H9 (cell line): ENCODE data around the gene CYP2R1. TPM values are rescaled to one million over a fixed set of nuclear protein-coding genes. Genes with fewer than 3 reads are reported as not detected.

ENCODE experiments used
- DNase-seq: peaks from one replicate; pipeline ENCODE4 v3.0.0-alpha.2; 2017
- H2AFZ ChIP-seq: one replicate; pipeline ENCODE4 v1.6.1; 2013; ENCODE audit warnings: mild to moderate bottlenecking, low read length, control low read depth, moderate library complexity
- H2AK5ac ChIP-seq: 2 replicates; pipeline ENCODE4 v1.6.1; 2013; ENCODE audit warnings: low read length, control low read depth, mixed read lengths; ENCODE audit not compliant: insufficient read length
- H2BK120ac ChIP-seq: one replicate; pipeline ENCODE4 v1.6.1; 2013; ENCODE audit warnings: low read depth, mild to moderate bottlenecking, low read length, control low read depth, inconsistent platforms; ENCODE audit not compliant: poor library complexity, severe bottlenecking
- H2BK12ac ChIP-seq: 2 replicates; pipeline ENCODE4 v1.6.1; 2013; ENCODE audit warnings: low read length, control low read depth, mixed read lengths, low read depth; ENCODE audit not compliant: insufficient read length
- H2BK15ac ChIP-seq: 2 replicates; pipeline ENCODE4 v1.6.1; 2013; ENCODE audit warnings: low read depth, low read length, control low read depth
- H2BK20ac ChIP-seq: one replicate; pipeline ENCODE4 v1.6.1; 2013; ENCODE audit warnings: low read depth, mild to moderate bottlenecking, low read length, control low read depth, inconsistent platforms; ENCODE audit not compliant: poor library complexity, severe bottlenecking
- H2BK5ac ChIP-seq: 2 replicates; pipeline ENCODE4 v1.6.1; 2013; ENCODE audit warnings: low read length, control low read depth, mixed read lengths; ENCODE audit not compliant: insufficient read length
- H3K14ac ChIP-seq: 2 replicates; pipeline ENCODE4 v1.6.1; 2013; ENCODE audit warnings: low read length, control low read depth; ENCODE audit not compliant: insufficient read depth
- H3K18ac ChIP-seq: 2 replicates; pipeline ENCODE4 v1.6.1; 2013; ENCODE audit warnings: low read depth, mild to moderate bottlenecking, mixed read lengths, low read length, control low read depth; ENCODE audit not compliant: insufficient read length
- H3K23ac ChIP-seq: 2 replicates; pipeline ENCODE4 v1.6.1; 2013; ENCODE audit warnings: low read length, control low read depth, mixed read lengths, low read depth; ENCODE audit not compliant: insufficient read length
- H3K23me2 ChIP-seq: 2 replicates; pipeline ENCODE4 v1.6.1; 2013; ENCODE audit warnings: low read depth, mild to moderate bottlenecking, mixed read lengths, low read length, control low read depth; ENCODE audit not compliant: insufficient read length, poor library complexity, severe bottlenecking
- H3K27ac ChIP-seq: 2 replicates; pipeline ENCODE4 v1.5.1; 2013; ENCODE audit warnings: low read length, control low read depth, mixed read lengths, low read depth; ENCODE audit not compliant: insufficient read length
- H3K27me3 ChIP-seq: 2 replicates; pipeline ENCODE4 v1.6.1; 2013; ENCODE audit warnings: low read length, control low read depth, inconsistent platforms; ENCODE audit not compliant: insufficient read depth
- H3K4ac ChIP-seq: 2 replicates; pipeline ENCODE4 v1.6.1; 2013; ENCODE audit warnings: low read depth, mild to moderate bottlenecking, control low read depth, inconsistent platforms, low read length, moderate library complexity
- H3K4me1 ChIP-seq: 2 replicates; pipeline ENCODE4 v1.6.1; 2013; ENCODE audit warnings: low read length, control low read depth, inconsistent platforms; ENCODE audit not compliant: insufficient read depth
- H3K4me2 ChIP-seq: 2 replicates; pipeline ENCODE4 v1.6.1; 2013; ENCODE audit warnings: low read length, control low read depth, mixed read lengths; ENCODE audit not compliant: insufficient read length, insufficient read depth
- H3K56ac ChIP-seq: 2 replicates; pipeline ENCODE4 v1.6.1; 2013; ENCODE audit warnings: low read depth, mild to moderate bottlenecking, mixed read lengths, low read length, control low read depth; ENCODE audit not compliant: insufficient read length
- H3K79me1 ChIP-seq: 2 replicates; pipeline ENCODE4 v1.6.1; 2013; ENCODE audit warnings: low read depth, mild to moderate bottlenecking, moderate library complexity, low read length, control low read depth, inconsistent platforms; ENCODE audit not compliant: insufficient read depth, poor library complexity, severe bottlenecking
- H3K79me2 ChIP-seq: 2 replicates; pipeline ENCODE4 v1.6.1; 2013; ENCODE audit warnings: low read length, control low read depth, inconsistent platforms; ENCODE audit not compliant: insufficient read depth
- H3K9ac ChIP-seq: 2 replicates; pipeline ENCODE4 v1.6.1; 2013; ENCODE audit warnings: low read length, control low read depth, mixed read lengths; ENCODE audit not compliant: insufficient read length; ENCODE audit errors: extremely low read depth
- H3K9me3 ChIP-seq: one replicate; pipeline ENCODE4 v1.6.1; 2013; ENCODE audit warnings: low read depth, low read length, inconsistent platforms; ENCODE audit not compliant: control insufficient read depth
- H3T11ph ChIP-seq: one replicate; pipeline ENCODE4 v1.6.1; 2013; ENCODE audit warnings: mild to moderate bottlenecking, low read length, control low read depth, inconsistent platforms
- H4K20me1 ChIP-seq: one replicate; pipeline ENCODE4 v1.6.1; 2013; ENCODE audit not compliant: control insufficient read depth, insufficient read length, insufficient read depth
- H4K5ac ChIP-seq: 2 replicates; pipeline ENCODE4 v1.6.1; 2013; ENCODE audit warnings: low read depth, mild to moderate bottlenecking, mixed read lengths, low read length, control low read depth; ENCODE audit not compliant: insufficient read length
- H4K8ac ChIP-seq: replicated peaks from 2 replicates; pipeline ENCODE4 v1.6.1; 2013; ENCODE audit warnings: low read length, control low read depth, mixed read lengths, low read depth; ENCODE audit not compliant: insufficient read length
- H4K91ac ChIP-seq: 2 replicates; pipeline ENCODE4 v1.6.1; 2013; ENCODE audit warnings: low read depth, mild to moderate bottlenecking, moderate library complexity, mixed read lengths, low read length, control low read depth; ENCODE audit not compliant: insufficient read length
- H3K27ac Mint-ChIP-seq, 3 experiments: 2 replicates in 2 of 3; 3 replicates in 1 of 3; pipeline ENCODE4 v1.8.0; 2020 to 2021; ENCODE audit warnings: mixed read lengths in 3 of 3, mild to moderate bottlenecking in 1 of 3, moderate library complexity in 1 of 3
- H3K27me3 Mint-ChIP-seq: 2 replicates; pipeline ENCODE4 v1.8.0; 2021; ENCODE audit warnings: low read depth, mild to moderate bottlenecking, moderate library complexity, mixed read lengths
- H3K36me3 Mint-ChIP-seq, 3 experiments: 2 replicates in 2 of 3; 3 replicates in 1 of 3; pipeline ENCODE4 v1.8.0; 2020 to 2021; ENCODE audit warnings: low read depth in 3 of 3, mixed read lengths in 3 of 3; ENCODE audit not compliant: insufficient read depth in 1 of 3
- H3K4me1 Mint-ChIP-seq, 2 experiments: 2 replicates each; pipeline ENCODE4 v1.8.0; 2020; ENCODE audit warnings: mixed read lengths in 2 of 2
- H3K4me3 Mint-ChIP-seq, 2 experiments: 2 replicates in 1 of 2; 3 replicates in 1 of 2; pipeline ENCODE4 v1.8.0; 2020 to 2021; ENCODE audit warnings: mild to moderate bottlenecking in 2 of 2, mixed read lengths in 2 of 2, moderate library complexity in 1 of 2
- H3K9me3 Mint-ChIP-seq, 2 experiments: 2 replicates in 1 of 2; 3 replicates in 1 of 2; pipeline ENCODE4 v1.8.0; 2020; ENCODE audit warnings: mild to moderate bottlenecking in 2 of 2, mixed read lengths in 2 of 2, moderate library complexity in 1 of 2
- CTCF ChIP-seq: fragments of 200-600 bp; sonication (generic); conservative IDR thresholded peaks from 3 replicates; pipeline ENCODE4 v1.8.0; 2021; ENCODE audit warnings: antibody characterized with exemption, mild to moderate bottlenecking
- WGBS: extraction: QIAGEN DNeasy Blood & Tissue Kit; methylation state at CpG from one replicate; pipeline ENCODE4 v1.1.7; 2013; ENCODE audit warnings: missing lambda C conversion rate, low lambda C conversion rate, mixed read lengths; ENCODE audit not compliant: insufficient read length; ENCODE audit errors: extremely low coverage; 5-methylcytosine and 5-hydroxymethylcytosine counted together
- total RNA-seq: library from RNA; stranded (reverse); gene quantifications from 2 replicates; pipeline ENCODE4 v1.2.1, GENCODE V29; 2021

CYP2R1 gene
- total RNA-seq, 1 experiment from 2014 or later: 10.3 TPM

DNA sequence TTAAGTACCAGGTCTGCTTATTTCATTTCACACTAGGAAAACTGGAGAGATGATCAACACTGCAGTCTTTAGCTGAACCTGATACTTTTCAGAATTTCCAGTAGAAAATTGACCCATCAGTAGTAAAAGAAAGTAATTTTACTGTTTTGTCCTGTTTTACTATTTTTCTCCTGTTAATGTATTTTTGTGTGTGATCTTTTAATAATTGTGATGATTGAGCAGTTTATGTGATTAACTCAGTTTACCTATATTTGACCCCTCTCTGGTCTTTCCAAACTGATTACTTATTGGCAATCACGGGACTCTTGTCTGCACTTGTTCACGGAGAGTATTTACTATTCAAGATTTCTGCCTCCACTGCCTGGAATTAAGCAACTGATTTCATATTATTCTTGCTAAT, 546 bp upstream of the CYP2R1 start:
- Histone ChIP-seq H3K9ac (no peak overlapping the region), H2BK15ac (no peak overlapping the region), H3K56ac (no peak overlapping the region), H2BK12ac (no peak overlapping the region), H3K4me1 (no peaks in the 10 kb centered on the region; the same call in 1 of the 2 replicates), H4K8ac (no peak overlapping the region), H3K79me1 (no peaks in the 10 kb centered on the region), H2BK120ac (no peak overlapping the region), H3K9me3 (no peaks in the 10 kb centered on the region), H3K18ac (no peak overlapping the region), H2AFZ (no peak overlapping the region), H3K23ac (no peak overlapping the region), H3K27me3 (no peaks in the 10 kb centered on the region), H3K27ac (no peak overlapping the region), H4K91ac (no peak overlapping the region), H4K20me1 (no peaks in the 10 kb centered on the region), H3K4me2 (no peak overlapping the region), H3K79me2 (no peaks in the 10 kb centered on the region), H3K23me2 (peaks cover 5% of the 10 kb centered on the region), H3T11ph (no peak overlapping the region), H2AK5ac (no peak overlapping the region), H2BK5ac (no peak overlapping the region), H3K4ac (no peak overlapping the region), H3K14ac (no peak overlapping the region), H2BK20ac (no peak overlapping the region), H4K5ac (no peak overlapping the region)
- peaks cover 24% of the 10 kb centered on the region for H3K27me3 Mint-ChIP-seq
- peak overlapping the region; percentile 54 to 70; a peak in 4 of 5 replicates for H3K4me3 Mint-ChIP-seq
- no peak for DNase-seq
- no peak for TF ChIP-seq CTCF
- H3K36me3 Mint-ChIP-seq: no peaks in the 10 kb centered on the region; a peak in 2 of 7 replicates
- no CpG with 5 or more reads among the region's 2 CpGs for WGBS
- H3K4me1 Mint-ChIP-seq: peaks cover 11 to 13% of the 10 kb centered on the region in 2 experiments
- peaks cover 3 to 13% of the 10 kb centered on the region in 2 experiments; a peak in 3 of 5 replicates for H3K9me3 Mint-ChIP-seq
- H3K27ac Mint-ChIP-seq: no peak overlapping the region
